GM21529 (cell line): ENCODE results near the gene RPL4.
A peak's percentile ranks its signal among the peaks of the same experiment; 100 is the strongest.
"Not testable (repeated sequence)": the region's sequence is repeated elsewhere in the genome, so short reads cannot be mapped to it uniquely, and the experiment has no call there.

Source experiments
- ATAC-seq: cut with Tn5 transposase; IDR thresholded peaks from one replicate; pipeline ENCODE4 v1.9.1; 2021; ENCODE audit not compliant: unreplicated experiment

Gene RPL4

GRCh38 chr15:66504563-66505429, at the start of gene RPL4, which contains the start of gene ZWILCH:
TSS of gene RPL4 (minus strand) at chr15:66504855. CDS start at chr15:66504790, 65 bp downstream.
TSS of gene ZWILCH (plus strand) at chr15:66505326. CDS start at chr15:66505339, 13 bp downstream.
- ATAC-seq, result peak; percentile 67

DNA sequence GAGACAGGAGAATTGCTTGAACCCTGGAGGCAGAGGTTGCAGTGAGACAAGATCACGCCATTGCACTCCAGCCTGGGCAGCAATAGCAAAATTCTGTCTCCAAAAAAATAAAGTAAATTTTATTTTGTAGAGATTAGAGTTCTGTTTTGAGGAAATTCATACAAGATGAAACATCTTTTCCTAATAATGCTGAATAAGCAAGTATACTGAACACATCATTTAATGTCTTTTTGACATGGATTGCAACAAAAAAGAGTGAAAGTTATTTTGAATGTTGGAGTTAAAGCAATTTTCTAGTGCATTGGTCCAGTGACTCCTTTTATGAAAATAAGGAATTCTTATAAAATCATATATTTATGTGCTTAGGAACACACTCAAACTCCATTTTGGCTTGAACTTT, 40.6 kb upstream of the RPL4 start:
- no peak for ATAC-seq

DNA sequence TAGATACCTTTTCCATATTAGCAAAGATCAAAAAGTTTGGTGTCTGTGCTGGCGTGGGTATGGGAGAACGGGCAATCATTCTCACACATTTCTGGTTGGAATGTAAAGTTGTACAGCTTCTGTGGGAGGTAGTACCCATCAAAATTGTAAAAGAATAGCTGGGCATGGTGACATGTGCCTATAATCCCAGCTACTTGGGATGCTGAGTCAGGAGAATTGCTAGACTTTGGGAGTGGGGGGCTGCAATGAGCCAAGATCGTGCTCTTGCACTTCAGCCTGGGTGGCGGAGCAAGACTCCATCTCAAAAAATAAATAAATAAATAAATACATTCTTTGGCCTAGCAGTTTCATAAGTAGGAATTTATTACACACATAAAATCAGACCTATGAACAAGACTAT, 38.2 kb upstream of the RPL4 start:
- no peak for ATAC-seq

DNA sequence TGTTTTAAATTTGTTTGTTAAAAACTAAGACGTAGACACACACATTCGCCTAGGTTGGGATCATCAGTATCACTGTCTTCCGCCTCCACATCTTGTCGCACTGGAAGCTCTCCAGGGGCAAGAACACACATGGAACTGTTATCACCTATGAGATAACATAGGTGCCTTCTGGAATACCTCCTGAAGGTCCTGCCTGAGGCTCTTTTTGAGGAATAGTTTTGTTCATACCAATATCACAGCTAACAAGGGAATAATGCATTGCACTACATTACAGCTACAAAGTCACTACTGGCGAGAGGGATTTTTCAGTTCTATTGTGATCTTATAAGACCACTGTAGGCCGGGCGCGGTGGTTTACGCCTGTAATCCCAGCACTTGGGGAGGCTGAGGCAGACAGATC, 30.4 kb upstream of the RPL4 start:
- no peak for ATAC-seq

DNA sequence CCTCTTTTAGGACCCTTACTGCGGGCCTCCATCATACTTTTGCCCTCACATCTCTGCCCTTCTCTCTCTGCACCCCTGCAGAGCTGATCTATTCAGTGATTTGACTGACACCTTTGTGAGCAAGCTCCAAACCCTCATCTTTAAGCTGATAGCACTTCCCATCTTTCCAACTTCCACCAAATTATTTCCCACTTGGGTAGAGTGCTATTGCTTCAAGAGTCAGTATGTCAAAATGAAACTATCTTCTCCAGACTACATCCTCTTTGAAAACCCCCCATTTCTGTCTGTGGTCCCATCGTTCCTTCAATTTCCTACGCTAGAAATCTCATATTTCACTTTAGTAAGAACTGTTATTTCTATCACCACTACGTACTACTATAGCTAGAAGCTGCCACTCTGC, 20.2 kb upstream of the RPL4 start:
- no peak for ATAC-seq

- ATAC-seq, result no peak
Observed at GRCh38 chr15:66523926-66524325, 19.3 kb upstream of the RPL4 start.

GRCh38 chr15:66515901-66516322, 11.3 kb upstream of the RPL4 start:
- ATAC-seq, result no peak

DNA sequence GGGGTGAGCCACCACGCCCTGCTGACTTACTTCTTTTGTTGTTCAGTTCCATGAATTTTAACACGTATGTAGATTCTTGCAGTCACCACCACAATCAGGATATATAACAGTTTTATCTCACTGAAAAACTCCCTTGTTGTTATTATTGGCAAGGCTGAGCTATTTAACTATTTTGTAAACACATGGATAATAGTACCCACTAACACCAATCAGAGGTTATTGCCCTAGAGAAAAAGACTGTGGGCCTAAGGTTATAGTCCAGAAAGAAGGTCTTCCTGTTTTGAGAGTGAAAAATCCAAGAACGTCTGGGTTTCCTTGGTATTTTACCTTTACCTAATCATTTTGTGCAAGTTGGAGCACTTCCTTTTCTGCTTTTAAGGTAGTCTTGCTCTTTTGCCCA, 9.9 kb upstream of the RPL4 start:
- no peak for ATAC-seq

GRCh38 chr15:66508293-66508883, 3.7 kb upstream of the RPL4 start:
- no peak for ATAC-seq

DNA sequence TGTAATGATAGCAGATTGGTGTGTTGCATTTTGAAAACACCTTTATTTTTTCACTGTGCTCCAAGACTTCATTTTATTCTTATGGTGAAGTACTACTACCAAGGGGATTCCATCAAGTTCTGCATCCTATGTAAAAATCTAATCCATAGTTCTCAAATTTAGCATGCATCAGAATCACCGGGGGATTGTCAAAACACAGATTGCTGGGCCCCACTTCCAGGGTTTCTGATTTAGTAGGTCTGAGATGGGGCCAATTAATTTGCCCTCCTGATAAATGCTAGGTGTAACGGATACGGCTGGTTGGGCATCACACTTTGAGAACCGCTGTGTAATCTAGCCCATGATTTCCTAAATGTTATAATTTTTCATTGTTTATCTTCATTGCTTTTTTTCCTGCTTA, 1.2 kb upstream of the RPL4 start:
- ATAC-seq, result no peak

- peak; percentile 3 for ATAC-seq
Observed at GRCh38 chr15:66505430-66505811, 766 bp upstream of the RPL4 start.

DNA sequence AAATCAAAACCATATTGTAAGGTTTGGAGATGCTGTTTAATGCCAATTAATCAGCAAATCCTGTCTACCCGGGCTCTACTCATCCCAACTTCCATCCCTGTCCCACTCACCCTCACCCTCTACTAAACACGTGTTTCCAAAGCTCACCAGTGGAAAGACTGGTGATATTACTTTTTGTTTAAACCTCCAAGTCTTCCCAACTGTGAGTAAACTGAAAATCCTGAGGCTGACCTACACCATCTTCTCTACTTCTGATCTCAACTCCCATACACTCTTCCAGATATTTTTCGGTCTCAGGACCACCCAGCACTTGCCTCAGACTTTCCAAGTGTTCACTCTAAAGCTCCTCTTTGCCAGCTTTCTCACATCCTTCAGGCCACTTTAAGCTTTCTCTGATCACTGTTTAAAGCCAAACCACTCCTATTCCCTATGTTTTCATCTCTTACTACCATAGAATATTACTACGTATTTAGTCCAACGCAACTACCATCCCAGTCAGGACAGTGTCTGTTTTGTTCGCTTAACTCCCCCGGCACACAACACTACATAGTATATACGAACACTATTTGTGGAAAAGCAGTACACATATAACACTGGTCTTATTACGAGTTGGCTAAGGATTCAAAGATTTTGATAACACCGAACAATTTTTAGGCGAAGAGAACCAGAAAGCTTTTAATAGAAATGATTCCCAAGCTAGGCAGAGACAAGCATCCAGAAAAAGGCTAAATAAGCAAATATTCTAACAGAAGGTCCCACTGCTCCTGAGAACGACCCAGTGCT, 684 bp downstream of the RPL4 start:
- no peak for ATAC-seq

- ATAC-seq, result not testable (repeated sequence)
Observed at GRCh38 chr15:66503041-66503648, 1.5 kb downstream of the RPL4 start.

DNA sequence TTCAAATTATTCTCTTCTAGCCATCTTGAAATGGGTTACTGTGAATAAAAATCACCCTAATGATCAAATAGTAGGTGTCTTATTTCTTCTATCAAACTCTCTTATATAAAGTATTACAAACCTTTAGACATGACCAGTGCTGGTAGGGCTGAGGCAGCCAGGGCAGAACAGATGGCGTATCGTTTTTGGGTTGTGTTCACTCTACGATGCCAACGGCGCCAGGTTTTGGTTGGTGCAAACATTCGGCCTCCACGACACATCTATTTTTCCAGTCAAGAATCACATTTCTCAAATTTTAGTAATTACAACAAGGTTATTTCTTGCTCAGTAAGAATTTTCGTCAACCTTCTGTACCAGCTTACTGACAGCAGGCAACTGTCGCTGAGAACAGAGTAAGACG, 2.2 kb downstream of the RPL4 start:
- ATAC-seq, result no peak

DNA sequence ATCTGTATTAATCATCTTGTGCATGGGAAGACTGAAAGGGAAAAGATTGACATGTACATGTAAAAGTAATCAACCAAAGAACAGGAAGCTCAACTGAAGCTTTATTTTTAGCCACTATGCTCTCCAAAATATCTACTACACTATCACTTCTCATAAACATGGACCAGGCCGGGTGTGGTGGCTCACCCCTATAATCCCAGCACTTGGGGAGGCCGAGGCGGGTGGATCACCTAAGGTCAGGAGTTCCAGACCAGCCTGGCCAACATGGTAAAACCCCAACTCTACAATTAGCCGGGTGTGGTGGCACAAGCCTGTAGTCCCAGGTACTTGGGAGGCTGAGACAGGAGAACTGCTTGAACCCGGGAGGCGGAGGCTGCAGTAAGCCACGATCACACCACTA, 4.3 kb downstream of the RPL4 start:
- not testable (repeated sequence) for ATAC-seq

DNA sequence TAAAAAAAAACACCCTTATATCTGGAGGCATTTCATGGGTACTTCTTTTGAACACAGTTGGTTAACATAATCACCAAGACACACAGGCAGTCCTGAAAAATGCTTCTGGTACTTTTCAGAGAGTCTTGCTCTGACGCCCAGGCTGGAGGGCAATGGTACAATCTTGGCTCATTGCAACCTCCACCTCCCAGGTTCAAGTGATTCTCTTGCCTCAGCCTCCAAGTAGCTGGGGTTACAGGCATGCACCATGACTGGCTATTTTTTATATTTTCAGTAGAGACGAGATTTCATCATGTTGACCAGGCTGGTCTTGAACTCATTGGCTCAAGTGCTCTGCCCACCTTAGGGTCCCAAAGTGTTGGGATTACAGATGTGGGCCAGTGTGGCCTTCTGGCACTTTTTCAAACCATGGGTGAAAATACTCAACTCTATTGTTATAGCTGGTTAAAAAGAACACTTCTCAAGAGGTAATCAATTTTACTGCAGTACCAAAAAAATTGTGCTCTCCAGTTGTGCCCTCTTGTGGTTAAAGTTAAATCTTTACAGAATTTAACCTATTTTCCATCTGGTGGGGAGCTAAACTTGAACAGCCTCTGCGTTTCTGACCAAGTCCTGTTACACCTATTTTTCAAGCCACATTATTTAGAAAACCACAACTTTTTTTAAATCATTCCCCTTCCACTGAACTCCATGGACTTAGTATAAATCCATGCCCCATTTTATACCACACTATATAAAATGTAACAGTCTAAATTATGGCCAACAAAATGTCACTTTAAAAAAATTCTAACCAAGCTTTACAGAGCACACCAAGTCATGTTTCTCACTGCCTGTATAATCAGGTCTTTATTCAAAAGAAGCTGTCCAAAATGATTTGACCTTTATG, 5.9 kb downstream of the RPL4 start:
- ATAC-seq, result no peak

DNA sequence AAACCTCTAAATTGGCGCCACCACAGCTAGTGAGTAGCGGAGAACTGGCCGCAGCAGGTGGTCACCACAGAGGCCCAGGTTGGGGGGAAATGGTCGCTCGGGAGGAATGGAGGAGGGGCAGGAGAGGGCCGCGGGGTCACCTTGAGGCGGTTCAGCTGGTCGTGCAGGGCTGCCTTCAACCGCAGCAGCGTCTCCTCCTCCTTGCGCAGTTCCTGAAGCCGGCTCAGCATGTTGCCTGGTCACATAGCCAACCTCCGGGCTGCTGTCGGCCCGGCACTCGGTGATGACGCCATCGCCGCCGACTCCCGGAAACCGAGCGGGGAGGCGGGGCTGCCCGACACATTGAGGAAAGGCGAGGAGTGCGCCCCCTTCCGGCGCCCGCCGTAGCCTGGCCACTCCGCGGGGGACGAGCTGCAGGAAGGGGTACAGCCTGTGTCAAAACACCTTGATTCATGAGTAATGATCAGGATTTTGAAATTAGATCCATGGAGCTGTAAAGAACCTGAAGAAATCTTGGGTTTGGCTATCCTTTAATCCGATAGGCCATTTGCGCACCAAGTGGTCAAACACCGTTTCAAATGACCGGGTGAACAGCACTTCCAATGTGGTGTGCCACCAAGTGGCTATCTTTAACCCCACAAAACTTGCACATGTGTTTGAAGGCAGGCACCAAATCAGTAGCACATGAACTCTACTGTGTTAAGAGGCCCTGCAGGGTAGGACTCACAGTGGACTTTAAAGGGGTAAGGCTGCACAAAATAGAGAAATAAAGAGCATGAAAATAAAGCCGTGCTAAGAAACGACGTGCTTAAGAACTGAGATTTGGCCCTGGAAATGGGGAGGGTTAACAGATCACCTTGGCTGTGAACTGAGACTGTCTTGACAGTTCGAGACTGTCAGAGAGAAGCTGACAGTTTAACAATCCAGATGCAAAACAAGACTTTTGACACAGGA, 6.9 kb downstream of the RPL4 start, which contains the start of gene SNAPC5:
Gene SNAPC5 (minus strand): TSS at position 261 of the 954 bp plus-strand sequence. CDS start 31 bp downstream, at position 230.
- ATAC-seq, result peak; percentile 84

DNA sequence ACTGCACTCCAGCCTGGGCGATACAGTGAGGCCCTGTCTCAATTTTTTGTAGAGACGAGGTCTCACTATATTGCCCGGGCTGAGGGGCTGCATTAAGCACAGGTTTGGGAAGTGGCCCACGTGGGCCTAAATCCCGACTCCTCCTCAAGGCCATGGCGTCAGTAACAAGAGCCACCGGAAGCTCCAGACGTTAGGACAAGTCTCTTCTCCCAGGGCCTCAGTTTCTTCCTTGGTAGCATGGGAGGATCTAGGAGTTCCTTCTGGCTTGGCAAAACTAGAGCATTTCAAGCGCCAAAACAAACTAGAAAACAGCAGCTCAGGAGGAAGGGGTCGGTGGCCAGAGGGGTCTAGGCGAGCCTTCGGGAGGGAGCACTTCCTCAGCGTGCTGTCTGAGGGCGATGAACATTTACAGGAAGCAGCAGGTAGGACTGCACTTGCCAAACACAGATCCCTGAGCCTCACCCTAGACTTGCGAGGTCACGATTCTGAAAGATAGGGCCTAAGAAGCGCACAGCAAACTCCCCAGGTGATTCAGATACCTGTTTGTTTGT, 7.6 kb downstream of the RPL4 start:
- ATAC-seq, result peak; percentile 11

GRCh38 chr15:66494262-66494661, 10.4 kb downstream of the RPL4 start:
- no peak for ATAC-seq
